Peyer's patch (tissue), 4 donors: ENCODE results near the gene URAD.

Experiments used
- CTCF ChIP-seq, 6 experiments: fragments of 450-650 bp in 4 of 6; fragments of 200-600 bp in 2 of 6; sonication (generic) in 1 of 6; IDR thresholded peaks; one replicate each; pipeline ENCODE4 v1.5.1; 2017 to 2019; ENCODE audit warnings: antibody characterized with exemption in 6 of 6, mild to moderate bottlenecking in 3 of 6, moderate library complexity in 1 of 6
- POLR2A ChIP-seq, 2 donors: fragments of 450-650 bp; IDR thresholded peaks; one replicate each; pipeline ENCODE4 v1.5.1; 2017; ENCODE audit warnings: antibody characterized with exemption in 2 of 2, mild to moderate bottlenecking in 2 of 2, moderate library complexity in 2 of 2

- TF ChIP-seq POLR2A (IDR thresholded peaks at IDR 0.05) (no peak), CTCF (IDR thresholded peaks at IDR 0.05) (no peak)
Measured at GRCh38 chr13:27967736-27968315, 20.7 kb downstream of the URAD start.
